SU-DHL-6 (cell line): ENCODE results near the gene IFIT3.
"Not testable (repeated sequence)": the region's sequence is repeated elsewhere in the genome, so short reads cannot be mapped to it uniquely, and the experiment has no call there.

Experiments
- H2AFZ ChIP-seq: fragments of 200-600 bp; sonication (generic); 2 replicates; pipeline ENCODE4 v1.6.1; 2014; ENCODE audit warnings: low read depth, mild to moderate bottlenecking, moderate library complexity, mixed read lengths, antibody characterized with exemption, low read length; ENCODE audit not compliant: severe bottlenecking
- H3F3A ChIP-seq: fragments of 200-600 bp; shearing (Covaris generic); 2 replicates; pipeline ENCODE4 v1.6.0; 2016; ENCODE audit warnings: antibody characterized with exemption, mild to moderate bottlenecking; ENCODE audit not compliant: insufficient read depth
- H3K27ac ChIP-seq: fragments of 200-600 bp; sonication (generic); 2 replicates; pipeline ENCODE4 v1.5.1; 2016; ENCODE audit warnings: low read depth, mild to moderate bottlenecking, low read length, moderate library complexity, mixed read lengths
- H3K27me3 ChIP-seq: fragments of 200-600 bp; sonication (generic), shearing (Covaris generic); 2 replicates; pipeline ENCODE4 v1.6.0; 2014; ENCODE audit warnings: mild to moderate bottlenecking, low read length
- H3K36me3 ChIP-seq: fragments of 200-600 bp; sonication (generic); 2 replicates; pipeline ENCODE4 v1.6.1; 2014; ENCODE audit warnings: mild to moderate bottlenecking, low read length, mixed read lengths
- H3K4me2 ChIP-seq: fragments of 300-600, 200-600 bp; shearing (Covaris generic), sonication (generic); 2 replicates; pipeline ENCODE4 v1.6.0; 2014; ENCODE audit warnings: low read length, low read depth, mild to moderate bottlenecking; ENCODE audit not compliant: poor library complexity, severe bottlenecking
- H3K4me3 ChIP-seq: fragments of 200-600 bp; sonication (generic); 2 replicates; pipeline ENCODE4 v1.5.1; 2014; ENCODE audit warnings: antibody characterized with exemption, low read length, mild to moderate bottlenecking, mixed read lengths; ENCODE audit not compliant: insufficient read depth, poor library complexity, severe bottlenecking
- H3K79me2 ChIP-seq: fragments of 200-600 bp; sonication (generic); 2 replicates; pipeline ENCODE4 v1.6.1; 2014; ENCODE audit warnings: mild to moderate bottlenecking, low read length, moderate library complexity; ENCODE audit not compliant: insufficient read depth
- H3K9ac ChIP-seq: fragments of 200-600 bp; sonication (generic); 2 replicates; pipeline ENCODE4 v1.7.0; 2014; ENCODE audit warnings: mild to moderate bottlenecking, low read length
- H3K9me2 ChIP-seq: fragments of 200-600 bp; sonication (generic); replicated peaks from 2 replicates; pipeline ENCODE4 v1.6.1; 2014; ENCODE audit warnings: low read length; ENCODE audit not compliant: insufficient read depth
- H3K9me3 ChIP-seq: fragments of 200-600 bp; sonication (generic); 2 replicates; pipeline ENCODE4 v1.6.1; 2014; ENCODE audit warnings: low read length, mixed read lengths; ENCODE audit not compliant: insufficient read depth
- H4K20me1 ChIP-seq: fragments of 200-600 bp; sonication (generic); 2 replicates; pipeline ENCODE4 v1.6.1; 2014; ENCODE audit warnings: low read depth, mild to moderate bottlenecking, antibody characterized with exemption, low read length, moderate library complexity, mixed read lengths
- EZH2phosphoT487 ChIP-seq: fragments of 200-600 bp; sonication (generic), shearing (Covaris generic); conservative IDR thresholded peaks from 2 replicates; pipeline ENCODE4 v1.6.1; 2018; ENCODE audit warnings: mild to moderate bottlenecking, antibody characterized with exemption, low read length, moderate library complexity, mixed read lengths
- TF ChIP-seq, protein P1 (sequence below): fragments of 200-600 bp; sonication (generic); IDR thresholded peaks from one replicate; pipeline ENCODE4 v1.5.1; 2017; ENCODE audit warnings: antibody characterized with exemption, mild to moderate bottlenecking, low read length, moderate library complexity; ENCODE audit not compliant: insufficient read depth, poor library complexity, severe bottlenecking

Gene IFIT3

DNA sequence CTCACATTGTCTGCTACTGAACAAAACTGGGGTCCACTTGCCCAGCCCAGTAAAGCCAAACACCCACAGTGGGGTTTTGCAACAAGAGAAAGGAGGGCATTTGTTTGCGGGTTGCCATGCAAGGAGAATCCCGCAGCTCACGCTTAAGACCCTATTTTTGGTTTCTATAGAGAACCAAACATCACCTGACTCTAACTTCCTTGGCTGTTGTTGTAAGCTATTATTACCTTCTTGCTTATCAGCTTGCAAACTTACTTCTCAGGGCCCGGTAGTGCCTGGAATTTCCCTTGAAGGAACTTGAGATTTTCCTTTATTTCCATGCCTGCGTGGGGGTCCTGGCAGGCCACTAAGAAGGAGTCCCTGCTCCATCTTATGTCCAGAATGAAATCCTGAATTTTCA is 20.7 kb downstream of the IFIT3 start:
- no peaks in the 10 kb centered on the region for H3K79me2 ChIP-seq
- TF ChIP-seq, protein P1, sequence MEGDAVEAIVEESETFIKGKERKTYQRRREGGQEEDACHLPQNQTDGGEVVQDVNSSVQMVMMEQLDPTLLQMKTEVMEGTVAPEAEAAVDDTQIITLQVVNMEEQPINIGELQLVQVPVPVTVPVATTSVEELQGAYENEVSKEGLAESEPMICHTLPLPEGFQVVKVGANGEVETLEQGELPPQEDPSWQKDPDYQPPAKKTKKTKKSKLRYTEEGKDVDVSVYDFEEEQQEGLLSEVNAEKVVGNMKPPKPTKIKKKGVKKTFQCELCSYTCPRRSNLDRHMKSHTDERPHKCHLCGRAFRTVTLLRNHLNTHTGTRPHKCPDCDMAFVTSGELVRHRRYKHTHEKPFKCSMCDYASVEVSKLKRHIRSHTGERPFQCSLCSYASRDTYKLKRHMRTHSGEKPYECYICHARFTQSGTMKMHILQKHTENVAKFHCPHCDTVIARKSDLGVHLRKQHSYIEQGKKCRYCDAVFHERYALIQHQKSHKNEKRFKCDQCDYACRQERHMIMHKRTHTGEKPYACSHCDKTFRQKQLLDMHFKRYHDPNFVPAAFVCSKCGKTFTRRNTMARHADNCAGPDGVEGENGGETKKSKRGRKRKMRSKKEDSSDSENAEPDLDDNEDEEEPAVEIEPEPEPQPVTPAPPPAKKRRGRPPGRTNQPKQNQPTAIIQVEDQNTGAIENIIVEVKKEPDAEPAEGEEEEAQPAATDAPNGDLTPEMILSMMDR = no peak
- no peak for TF ChIP-seq EZH2phosphoT487
- no peaks in the 10 kb centered on the region for H3F3A ChIP-seq
- H3K4me3 ChIP-seq = no peak overlapping the region
- H3K27ac ChIP-seq = no peak overlapping the region
- no peaks in the 10 kb centered on the region for H3K9me3 ChIP-seq
- H3K27me3 ChIP-seq = no peaks in the 10 kb centered on the region
- no peaks in the 10 kb centered on the region for H3K36me3 ChIP-seq
- H3K9ac ChIP-seq = no peak overlapping the region
- H4K20me1 ChIP-seq = no peaks in the 10 kb centered on the region
- no peaks in the 10 kb centered on the region for H3K9me2 ChIP-seq
- H3K4me2 ChIP-seq = no peak overlapping the region
- no peak overlapping the region for H2AFZ ChIP-seq

DNA sequence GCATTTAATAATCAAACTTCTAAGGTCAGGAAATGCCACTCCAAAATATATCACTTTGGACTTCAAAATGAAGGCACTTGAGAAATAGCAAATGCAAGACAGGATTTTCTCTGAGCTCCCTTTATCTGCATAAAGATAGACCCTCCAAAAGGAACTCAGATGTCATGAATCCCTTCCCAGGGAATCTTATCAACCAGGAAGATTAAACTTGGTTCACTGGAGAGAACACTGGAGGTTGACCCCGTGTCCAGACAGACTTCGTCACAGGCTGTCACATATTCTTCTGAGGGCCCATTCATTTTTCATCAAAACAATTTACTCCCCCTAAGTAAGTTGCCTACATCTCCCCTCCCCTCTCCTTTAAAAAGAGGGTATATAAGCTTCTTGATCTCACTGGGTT is 21.2 kb downstream of the IFIT3 start:
- Histone ChIP-seq H3K4me3 (no peak overlapping the region), H3K36me3 (no peaks in the 10 kb centered on the region), H3K27ac (no peak overlapping the region), H4K20me1 (no peaks in the 10 kb centered on the region), H3F3A (no peaks in the 10 kb centered on the region), H2AFZ (no peak overlapping the region), H3K27me3 (no peaks in the 10 kb centered on the region), H3K9me3 (no peaks in the 10 kb centered on the region), H3K4me2 (no peak overlapping the region), H3K9ac (no peak overlapping the region), H3K79me2 (no peaks in the 10 kb centered on the region), H3K9me2 (no peaks in the 10 kb centered on the region)
- no peak for TF ChIP-seq EZH2phosphoT487
- TF ChIP-seq, protein P1 = no peak

DNA sequence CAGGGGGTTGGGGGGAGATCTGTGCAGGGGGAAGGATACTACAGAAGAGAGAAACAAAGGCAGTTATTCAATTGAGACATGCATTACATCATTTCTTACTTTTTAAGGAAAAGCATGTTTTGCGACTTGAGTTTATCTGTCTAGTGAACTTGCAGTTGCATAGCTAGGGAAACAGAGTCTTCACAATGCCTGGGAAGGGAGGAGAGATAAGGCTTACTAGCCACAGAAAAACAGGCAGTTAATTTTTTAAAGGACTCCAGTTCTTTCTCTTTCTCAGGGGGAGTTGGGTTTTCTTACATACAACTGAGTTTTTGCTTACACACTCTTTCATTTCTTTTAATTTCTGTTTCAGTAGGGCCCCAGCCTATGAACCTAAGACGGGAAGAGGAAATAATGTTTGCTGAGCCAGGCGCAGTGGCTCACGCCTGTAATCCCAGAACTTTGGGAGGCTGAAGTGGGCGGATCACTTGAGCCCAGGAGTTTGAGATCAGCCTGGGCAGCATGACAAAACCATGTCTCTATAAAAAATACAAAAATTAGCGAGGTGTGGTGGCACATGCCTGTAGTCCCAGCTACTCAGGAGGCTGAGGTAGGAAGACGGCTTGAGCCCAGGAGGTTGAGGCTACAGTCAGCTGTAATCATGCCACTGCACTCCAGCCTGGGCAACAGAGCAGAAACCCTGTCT is 23.0 kb downstream of the IFIT3 start:
- H3K27ac ChIP-seq, H2AFZ ChIP-seq, H3K9ac ChIP-seq, H3K9me2 ChIP-seq, H3F3A ChIP-seq, H4K20me1 ChIP-seq, H3K4me2 ChIP-seq, H3K9me3 ChIP-seq, H3K79me2 ChIP-seq, H3K36me3 ChIP-seq, H3K27me3 ChIP-seq, H3K4me3 ChIP-seq: not testable (repeated sequence)

DNA sequence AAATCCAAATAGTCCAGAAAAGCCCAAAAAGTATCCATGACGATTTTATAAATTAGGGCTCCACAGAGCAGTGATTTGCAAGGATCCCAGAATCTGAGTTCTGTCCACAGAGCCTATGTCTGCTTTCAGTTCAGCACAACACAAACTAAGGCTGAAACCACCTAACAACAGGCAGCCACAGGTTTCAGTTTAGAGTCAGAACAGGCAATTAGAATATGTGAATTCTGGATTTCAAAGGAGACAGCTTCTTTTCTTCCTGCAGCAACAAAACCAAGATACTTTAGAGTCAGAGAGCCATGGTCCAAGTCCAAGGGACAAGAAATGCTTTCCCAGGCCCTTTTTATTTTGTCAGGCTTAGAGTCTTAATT is 23.6 kb downstream of the IFIT3 start:
- no peaks in the 10 kb centered on the region for H3K9me2 ChIP-seq
- H4K20me1 ChIP-seq = no peaks in the 10 kb centered on the region
- no peaks in the 10 kb centered on the region for H3K9me3 ChIP-seq
- H3K4me3 ChIP-seq = no peak overlapping the region
- H3K27ac ChIP-seq = no peak overlapping the region
- H3K79me2 ChIP-seq = no peaks in the 10 kb centered on the region
- no peak overlapping the region for H3K4me2 ChIP-seq
- no peaks in the 10 kb centered on the region for H3K27me3 ChIP-seq
- no peak for TF ChIP-seq EZH2phosphoT487
- TF ChIP-seq, protein P1 = no peak
- H3K9ac ChIP-seq = no peak overlapping the region
- H3K36me3 ChIP-seq = no peaks in the 10 kb centered on the region
- no peaks in the 10 kb centered on the region for H3F3A ChIP-seq
- no peak overlapping the region for H2AFZ ChIP-seq
